Mesenchymal stem cell (in vitro differentiated cells and primary cell): ENCODE measurements around the gene NOTCH1.
A peak's percentile ranks its signal among the peaks of the same experiment; 100 is the strongest.

Source experiments
- DNase-seq: peaks from one replicate; pipeline ENCODE4 v3.0.0-alpha.2; 2013
- H2AFZ ChIP-seq: one replicate; pipeline ENCODE4 v1.6.1; 2013; ENCODE audit warnings: low read depth, mild to moderate bottlenecking, control low read depth, inconsistent platforms, low read length, moderate library complexity
- H2AK5ac ChIP-seq: 2 replicates; pipeline ENCODE4 v1.6.1; 2013; ENCODE audit warnings: low read length, moderate library complexity, mild to moderate bottlenecking, inconsistent platforms; ENCODE audit not compliant: severe bottlenecking
- H2BK120ac ChIP-seq: one replicate; pipeline ENCODE4 v1.6.1; 2013; ENCODE audit warnings: low read depth, mild to moderate bottlenecking, inconsistent platforms, low read length, moderate library complexity
- H2BK12ac ChIP-seq, 2 experiments: one replicate each; pipeline ENCODE4 v1.6.1; 2013; ENCODE audit warnings: inconsistent platforms in 2 of 2, low read length in 2 of 2, mild to moderate bottlenecking in 2 of 2, moderate library complexity in 2 of 2, control low read depth in 1 of 2
- H2BK15ac ChIP-seq: one replicate; pipeline ENCODE4 v1.6.1; 2013; ENCODE audit warnings: mild to moderate bottlenecking, low read depth, inconsistent platforms; ENCODE audit not compliant: poor library complexity, severe bottlenecking
- H2BK5ac ChIP-seq: 2 replicates; pipeline ENCODE4 v1.6.1; 2013; ENCODE audit warnings: low read depth, mild to moderate bottlenecking, low read length, control low read depth, inconsistent platforms; ENCODE audit not compliant: poor library complexity, severe bottlenecking
- H3K14ac ChIP-seq, 2 experiments: one replicate each; pipeline ENCODE4 v1.6.1; 2013; ENCODE audit warnings: inconsistent platforms in 2 of 2, low read length in 2 of 2, control low read depth in 1 of 2, mild to moderate bottlenecking in 1 of 2, moderate library complexity in 1 of 2
- H3K18ac ChIP-seq, 2 experiments: one replicate each; pipeline ENCODE4 v1.6.1; 2013; ENCODE audit warnings: inconsistent platforms in 2 of 2, low read length in 2 of 2, control low read depth in 1 of 2, low read depth in 1 of 2, mild to moderate bottlenecking in 1 of 2
- H3K23ac ChIP-seq, 2 experiments: one replicate each; pipeline ENCODE4 v1.6.1; 2013; ENCODE audit warnings: inconsistent platforms in 2 of 2, low read length in 2 of 2, mild to moderate bottlenecking in 2 of 2, moderate library complexity in 2 of 2, control low read depth in 1 of 2
- H3K27ac ChIP-seq: 2 replicates; pipeline ENCODE4 v1.5.1; 2013; ENCODE audit warnings: mild to moderate bottlenecking, moderate library complexity, low read length, control low read depth, inconsistent platforms; ENCODE audit not compliant: poor library complexity, severe bottlenecking
- H3K27me3 ChIP-seq, 2 experiments: 2 replicates each; pipeline versions ENCODE4 v1.6.1 to v1.7.0; 2013; ENCODE audit warnings: low read length in 2 of 2, mild to moderate bottlenecking in 2 of 2, moderate library complexity in 2 of 2, control low read depth in 1 of 2, inconsistent platforms in 1 of 2; ENCODE audit not compliant: control insufficient read depth in 1 of 2, insufficient read depth in 1 of 2
- H3K36me3 ChIP-seq, 2 experiments: 2 replicates each; pipeline versions ENCODE4 v1.6.1 to v1.7.0; 2013; ENCODE audit warnings: low read length in 2 of 2, control low read depth in 1 of 2, inconsistent platforms in 1 of 2, low read depth in 1 of 2, mild to moderate bottlenecking in 1 of 2; ENCODE audit not compliant: insufficient read depth in 2 of 2, control insufficient read depth in 1 of 2
- H3K4ac ChIP-seq, 2 experiments: one replicate each; pipeline ENCODE4 v1.6.1; 2013; ENCODE audit warnings: inconsistent platforms in 2 of 2, low read length in 2 of 2, mild to moderate bottlenecking in 2 of 2, moderate library complexity in 2 of 2, control low read depth in 1 of 2, low read depth in 1 of 2
- H3K4me1 ChIP-seq: 2 replicates; pipeline ENCODE4 v1.6.1; 2013; ENCODE audit warnings: low read depth, low read length, control low read depth; ENCODE audit not compliant: control insufficient read depth, insufficient read depth
- H3K4me2 ChIP-seq: 2 replicates; pipeline ENCODE4 v1.6.1; 2013; ENCODE audit warnings: low read length, mild to moderate bottlenecking, inconsistent platforms; ENCODE audit not compliant: poor library complexity, severe bottlenecking
- H3K4me3 ChIP-seq, 2 experiments: 2 replicates each; pipeline versions ENCODE4 v1.5.1 to v1.7.0; 2013; ENCODE audit warnings: low read length in 2 of 2, mild to moderate bottlenecking in 2 of 2, control low read depth in 1 of 2, low read depth in 1 of 2; ENCODE audit not compliant: insufficient read depth in 1 of 2
- H3K79me1 ChIP-seq: replicated peaks from 2 replicates; pipeline ENCODE4 v1.6.1; 2013; ENCODE audit warnings: mild to moderate bottlenecking, control low read depth, low read length, inconsistent platforms; ENCODE audit not compliant: poor library complexity, severe bottlenecking
- H3K9ac ChIP-seq: 2 replicates; pipeline ENCODE4 v1.7.0; 2013; ENCODE audit warnings: mild to moderate bottlenecking, low read length, moderate library complexity
- H3K9me3 ChIP-seq: 2 replicates; pipeline ENCODE4 v1.7.0; 2013; ENCODE audit warnings: mild to moderate bottlenecking, low read length; ENCODE audit not compliant: control insufficient read depth
- H4K8ac ChIP-seq: one replicate; pipeline ENCODE4 v1.6.1; 2013; ENCODE audit warnings: inconsistent platforms, mild to moderate bottlenecking, low read length, moderate library complexity
- H4K91ac ChIP-seq: one replicate; pipeline ENCODE4 v1.6.1; 2013; ENCODE audit warnings: mild to moderate bottlenecking, low read length, inconsistent platforms
- WGBS: methylation state at CpG from one replicate; pipeline ENCODE4 v1.1.7; 2013; ENCODE audit warnings: mixed read lengths; 5-methylcytosine and 5-hydroxymethylcytosine counted together

NOTCH1 gene

GRCh38 chr9:136565086-136565714, 19.4 kb upstream of the NOTCH1 start:
- peak overlapping the region; percentile 84 to 93 for H3K18ac ChIP-seq
- no peak overlapping the region for H2AFZ ChIP-seq
- no peak overlapping the region for H3K9ac ChIP-seq
- no peak overlapping the region for H2BK5ac ChIP-seq
- peak overlapping the region; percentile 49 to 84 for H2BK12ac ChIP-seq
- peak overlapping the region; percentile 67 for H4K8ac ChIP-seq
- H3K4ac ChIP-seq, result peak overlapping the region; percentile 69 to 75
- DNase-seq, result peak; percentile 64
- no peak overlapping the region for H3K4me3 ChIP-seq
- H3K27me3 ChIP-seq, result no peaks in the 10 kb centered on the region
- peaks cover 0 to 9% of the 10 kb centered on the region in 2 experiments for H3K36me3 ChIP-seq
- no peak overlapping the region for H3K27ac ChIP-seq
- H3K4me2 ChIP-seq, result no peak overlapping the region
- H2AK5ac ChIP-seq, result no peak overlapping the region
- H3K79me1 ChIP-seq, result no peaks in the 10 kb centered on the region
- H3K23ac ChIP-seq, result no peak overlapping the region
- 47% methylated on average over 28 of the region's 28 CpGs for WGBS
- peak overlapping the region; percentile 89 for H2BK120ac ChIP-seq
- peak overlapping the region; percentile 98 for H2BK15ac ChIP-seq
- H3K4me1 ChIP-seq, result peaks cover 62% of the 10 kb centered on the region
- H3K9me3 ChIP-seq, result no peaks in the 10 kb centered on the region
- H4K91ac ChIP-seq, result peak overlapping the region; percentile 79
- peak overlapping the region in 1 of 2 experiments; percentile 81 for H3K14ac ChIP-seq

GRCh38 chr9:136564379-136564988, 18.6 kb upstream of the NOTCH1 start:
- 70% methylated on average over 21 of the region's 21 CpGs for WGBS
- peak; percentile 87 for DNase-seq
- no peak overlapping the region for H3K4me2 ChIP-seq
- H2AFZ ChIP-seq, result no peak overlapping the region
- H3K14ac ChIP-seq, result peak overlapping the region in 1 of 2 experiments; percentile 99
- peaks cover 0 to 6% of the 10 kb centered on the region in 2 experiments for H3K36me3 ChIP-seq
- H4K91ac ChIP-seq, result peak overlapping the region; percentile 99
- peak overlapping the region; percentile 13 for H3K27ac ChIP-seq
- no peaks in the 10 kb centered on the region for H3K27me3 ChIP-seq
- peak overlapping the region; percentile 84 to 93 for H3K18ac ChIP-seq
- peaks cover under 1% of the 10 kb centered on the region for H3K9me3 ChIP-seq
- peak overlapping the region; percentile 89 for H2BK120ac ChIP-seq
- H2BK5ac ChIP-seq, result no peak overlapping the region
- no peaks in the 10 kb centered on the region for H3K79me1 ChIP-seq
- H3K4me1 ChIP-seq, result peaks cover 56% of the 10 kb centered on the region
- peak overlapping the region; percentile 98 for H2BK15ac ChIP-seq
- no peak overlapping the region for H2AK5ac ChIP-seq
- H3K9ac ChIP-seq, result no peak overlapping the region
- no peak overlapping the region for H3K23ac ChIP-seq
- peak overlapping the region; percentile 87 to 92 for H2BK12ac ChIP-seq
- no peak overlapping the region for H3K4me3 ChIP-seq
- peak overlapping the region; percentile 69 to 89 for H3K4ac ChIP-seq
- H4K8ac ChIP-seq, result peak overlapping the region; percentile 85

GRCh38 chr9:136563646-136564325, 17.9 kb upstream of the NOTCH1 start:
- Histone ChIP-seq H3K9me3 (peaks cover 2% of the 10 kb centered on the region), H3K4me1 (peaks cover 50% of the 10 kb centered on the region), H3K4me3 (no peak overlapping the region), H2BK15ac (peak overlapping the region; percentile 82), H2BK120ac (peak overlapping the region; percentile 89), H3K27me3 (no peaks in the 10 kb centered on the region), H3K23ac (no peak overlapping the region), H3K9ac (no peak overlapping the region), H2BK5ac (no peak overlapping the region), H3K36me3 (peaks cover 0 to 3% of the 10 kb centered on the region in 2 experiments), H3K18ac (peak overlapping the region; percentile 84 to 93), H3K79me1 (no peaks in the 10 kb centered on the region), H4K8ac (peak overlapping the region; percentile 85), H3K4me2 (no peak overlapping the region), H4K91ac (peak overlapping the region; percentile 99), H2AFZ (no peak overlapping the region), H3K4ac (peak overlapping the region; percentile 69 to 89), H3K27ac (no peak overlapping the region), H2AK5ac (no peak overlapping the region), H3K14ac (peak overlapping the region in 1 of 2 experiments; percentile 99), H2BK12ac (peak overlapping the region; percentile 87 to 92)
- 80% methylated on average over 19 of the region's 19 CpGs for WGBS
- DNase-seq, result no peak
